Stimulated activated CD8-positive, alpha-beta memory T cell treated with anti-CD3 and anti-CD28 coated beads, Interleukin-4, amount 100 ng/mL, for 4 hours (primary cell): Measurements from ENCODE around the gene DBNL.

Experiments used
- DNase-seq, 2 donors: peaks; one replicate each; pipeline ENCODE4 v3.0.0-alpha.2; 2020; ENCODE audit warnings: low read depth in 2 of 2, low spot score in 1 of 2

Gene DBNL

DNA sequence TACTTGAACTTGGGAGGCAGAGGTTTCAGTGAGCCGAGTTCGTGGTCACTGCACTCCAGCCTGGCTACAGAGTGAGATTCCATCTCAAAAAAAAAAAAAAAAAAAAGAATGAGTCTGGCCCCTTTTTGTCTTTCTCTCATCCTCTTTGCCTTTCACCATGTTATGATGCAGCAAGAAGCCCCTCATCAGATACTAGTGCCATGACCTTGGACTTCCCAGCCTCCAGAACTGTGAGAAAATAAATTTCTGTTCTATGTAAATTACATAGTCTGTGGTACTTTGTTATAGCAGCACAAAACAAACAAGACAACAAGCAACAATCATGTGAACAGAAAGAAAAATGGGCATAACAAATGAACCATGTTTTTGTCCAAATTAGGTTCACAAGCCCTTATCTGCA lies 2.3 kb upstream of the DBNL start:
- DNase-seq, result no peak

DNA sequence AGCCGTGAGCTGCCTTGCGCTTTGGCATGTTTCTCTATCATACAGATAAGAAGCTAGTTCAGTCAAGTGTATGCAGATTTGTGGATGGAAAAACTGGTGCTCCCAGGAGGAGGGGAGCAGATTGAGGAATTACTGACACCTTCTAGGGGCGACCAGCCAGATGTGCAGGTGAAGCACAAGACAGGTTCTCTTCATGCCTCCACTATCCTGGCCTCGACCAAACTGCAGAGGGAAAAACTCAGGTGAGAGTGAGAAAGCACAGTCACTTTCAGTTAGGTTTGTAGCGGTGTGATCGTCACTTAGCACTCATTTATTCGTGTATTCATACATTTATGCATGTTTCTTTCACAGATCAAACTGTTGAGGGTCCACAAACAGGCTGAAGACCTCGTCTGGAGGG lies 600 bp upstream of the DBNL start:
- DNase-seq, result no peak

DNA sequence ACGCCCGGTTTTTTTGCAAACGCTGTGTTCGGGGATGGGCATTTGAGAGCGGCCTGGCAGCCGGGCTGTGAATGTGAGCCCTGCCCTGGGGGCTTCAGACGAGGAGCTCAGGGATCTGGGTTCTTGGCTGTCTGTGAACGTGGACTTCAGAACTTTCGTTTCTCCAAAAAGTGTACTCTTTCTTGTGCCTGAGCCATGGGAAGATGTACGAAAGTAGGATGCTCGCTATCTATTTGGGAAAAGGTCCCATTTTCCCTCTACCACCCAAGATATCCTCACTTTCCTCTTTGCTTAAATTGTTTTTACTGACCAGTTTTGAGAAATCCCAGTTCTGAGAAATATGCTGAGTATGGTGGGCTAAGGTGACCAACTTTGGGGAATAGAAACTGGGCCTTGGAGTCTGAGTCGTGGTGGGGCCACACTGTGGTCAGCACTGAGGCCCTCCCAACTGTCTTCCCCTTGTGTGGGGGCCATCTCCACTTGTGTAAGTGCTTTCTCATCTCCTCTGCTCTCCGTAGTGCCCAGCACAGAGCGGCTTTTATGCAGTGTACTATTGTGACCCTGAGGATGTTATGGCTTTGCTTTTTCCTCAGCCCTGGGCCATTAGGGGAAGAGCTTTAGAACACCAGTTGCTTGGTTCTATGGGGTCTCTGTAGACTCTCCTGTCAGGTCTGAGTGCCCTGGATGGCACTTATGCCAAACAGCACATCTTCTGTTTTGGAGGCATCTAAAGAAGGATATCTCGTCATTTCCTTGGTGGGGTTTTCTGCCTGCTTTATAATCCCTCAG lies 918 bp downstream of the DBNL start:
- no peak for DNase-seq

DNA sequence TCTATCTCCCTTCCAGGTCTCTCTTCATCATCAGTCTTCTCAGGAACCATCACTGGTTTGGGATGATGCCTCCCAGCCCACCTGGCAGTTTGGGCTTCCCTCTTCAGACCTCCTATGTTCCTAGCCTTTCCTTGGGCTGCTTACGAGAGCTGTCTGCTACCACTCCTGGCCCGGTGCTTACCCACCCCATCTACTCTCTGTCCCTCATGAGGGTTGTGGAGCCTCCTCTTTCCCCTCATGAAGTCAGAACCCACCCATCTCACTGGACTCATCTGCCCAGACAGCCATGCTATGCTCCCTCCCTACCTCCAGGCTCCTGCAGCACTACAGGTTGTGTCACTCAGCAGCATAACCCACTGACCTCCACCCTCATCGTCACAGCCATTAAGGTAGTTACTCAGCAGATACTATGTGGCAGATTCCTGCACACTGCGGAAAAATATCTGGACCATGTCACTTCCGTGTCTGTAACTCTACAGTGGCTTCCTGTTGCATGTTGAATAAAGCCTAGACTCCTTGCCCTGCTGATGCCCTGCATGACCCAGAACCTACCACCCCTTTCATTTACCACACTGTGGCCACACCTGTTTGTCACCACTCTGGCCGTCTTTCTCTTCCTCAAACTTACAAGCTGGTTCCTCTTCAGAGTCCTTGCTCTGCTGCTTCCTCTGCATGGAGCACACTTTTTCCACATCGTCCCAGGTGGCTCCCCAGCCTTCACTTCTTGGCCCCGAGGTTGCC lies 2.0 kb downstream of the DBNL start:
- no peak for DNase-seq

DNA sequence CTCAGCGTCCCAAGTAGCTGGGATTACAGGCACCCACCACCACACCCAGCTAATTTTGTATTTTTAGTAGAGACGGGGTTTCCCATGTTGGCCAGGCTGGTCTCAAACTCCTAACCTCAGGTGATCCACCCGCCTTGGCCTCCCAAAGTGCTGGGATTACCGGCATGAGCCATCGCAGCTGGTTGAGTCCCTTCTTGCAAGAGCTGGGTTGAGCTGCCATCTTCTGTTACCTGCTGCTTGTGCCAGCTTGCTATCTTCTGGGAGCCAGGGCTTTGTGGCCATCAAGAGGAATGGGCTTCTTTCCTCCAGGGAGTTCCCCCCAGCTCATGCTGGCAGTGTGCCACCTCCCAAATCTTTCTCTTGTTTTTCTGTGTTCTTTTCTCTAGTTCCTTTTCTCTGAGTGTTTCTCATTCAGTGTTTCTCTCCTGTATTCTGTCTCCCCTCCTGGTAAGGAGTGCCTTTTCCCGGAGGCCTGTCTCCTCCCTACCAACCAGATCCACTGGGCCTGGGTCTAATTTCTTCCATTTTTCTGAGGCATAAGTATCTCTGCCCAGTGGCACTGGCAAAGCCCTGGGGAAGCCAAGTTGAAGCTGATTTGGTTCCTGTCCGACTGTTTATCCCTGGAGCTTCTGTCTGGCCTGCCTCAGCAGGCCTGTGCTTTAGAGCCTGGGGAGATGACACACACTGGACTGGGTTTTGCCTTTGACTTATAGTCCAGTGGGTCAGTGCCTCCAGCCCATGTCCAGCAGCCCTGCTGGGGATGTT lies 3.7 kb downstream of the DBNL start:
- no peak for DNase-seq

DNA sequence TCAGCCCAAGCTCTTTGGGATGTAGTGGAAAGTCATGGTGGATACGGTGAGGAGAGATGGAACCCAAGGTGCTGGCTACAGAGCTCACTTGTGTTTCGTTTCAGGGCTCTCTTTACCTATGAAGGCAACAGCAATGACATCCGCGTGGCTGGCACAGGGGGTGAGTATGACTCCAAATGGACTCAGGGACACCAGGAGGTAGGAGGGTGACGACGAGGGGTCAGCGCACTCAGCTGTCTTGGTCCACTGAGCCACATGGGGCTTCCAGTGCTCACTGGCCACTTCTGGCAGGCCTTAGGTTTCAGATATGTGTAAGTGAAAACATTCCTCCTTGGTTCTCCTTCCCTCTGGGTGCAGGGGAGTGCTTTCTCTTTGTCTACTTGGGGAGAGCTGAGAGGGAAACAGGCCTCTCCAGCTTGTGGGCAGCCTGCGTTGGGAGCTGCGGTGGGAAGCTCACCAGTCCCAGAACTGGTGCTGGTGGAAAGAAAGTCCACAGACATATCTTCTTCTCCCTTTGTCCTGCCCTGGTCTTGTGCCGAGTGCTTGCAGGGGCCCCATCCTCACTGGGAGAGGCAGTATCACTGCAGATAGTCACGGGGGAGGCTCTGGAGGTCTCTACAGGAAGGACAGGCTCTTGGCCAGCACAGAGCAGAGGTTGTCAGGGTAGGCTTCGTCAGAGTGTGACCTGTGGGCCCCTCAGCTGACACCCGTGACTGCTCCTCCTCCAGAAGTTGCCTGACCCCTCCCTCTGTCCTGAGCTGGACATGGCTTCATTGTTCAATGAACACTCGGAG lies 5.8 kb downstream of the DBNL start:
- DNase-seq, result no peak

DNA sequence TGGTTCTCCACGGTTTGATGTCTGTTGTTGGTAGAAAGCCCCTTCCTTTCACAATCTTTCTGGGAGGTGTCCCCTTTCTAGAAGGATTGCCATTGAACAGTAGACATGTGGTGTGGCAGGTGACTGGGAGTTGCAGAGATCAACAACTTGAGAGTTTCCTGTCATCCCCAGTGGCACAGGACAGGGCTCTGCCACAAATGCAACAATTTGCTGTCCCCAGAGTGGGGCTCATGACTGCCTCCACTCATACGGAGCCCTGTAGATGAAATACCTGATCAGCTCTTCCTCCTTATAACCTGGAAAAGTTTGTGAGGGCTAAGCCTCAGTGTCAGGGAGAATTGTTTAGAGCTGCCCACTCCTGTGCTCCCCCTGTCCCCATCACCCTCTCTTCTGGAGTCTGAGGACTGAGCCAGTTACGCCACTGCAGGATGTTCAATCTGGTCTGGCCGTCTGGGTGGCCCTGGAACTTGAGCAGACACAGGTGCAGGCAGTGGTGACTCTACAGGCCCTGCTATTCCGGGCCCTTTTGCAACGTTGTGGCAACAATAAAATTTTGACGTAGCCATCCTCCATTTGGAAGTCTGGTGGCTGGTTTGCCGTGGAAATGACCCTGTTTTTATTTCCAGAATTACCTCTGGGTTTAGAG lies 6.5 kb downstream of the DBNL start:
- no peak for DNase-seq

DNA sequence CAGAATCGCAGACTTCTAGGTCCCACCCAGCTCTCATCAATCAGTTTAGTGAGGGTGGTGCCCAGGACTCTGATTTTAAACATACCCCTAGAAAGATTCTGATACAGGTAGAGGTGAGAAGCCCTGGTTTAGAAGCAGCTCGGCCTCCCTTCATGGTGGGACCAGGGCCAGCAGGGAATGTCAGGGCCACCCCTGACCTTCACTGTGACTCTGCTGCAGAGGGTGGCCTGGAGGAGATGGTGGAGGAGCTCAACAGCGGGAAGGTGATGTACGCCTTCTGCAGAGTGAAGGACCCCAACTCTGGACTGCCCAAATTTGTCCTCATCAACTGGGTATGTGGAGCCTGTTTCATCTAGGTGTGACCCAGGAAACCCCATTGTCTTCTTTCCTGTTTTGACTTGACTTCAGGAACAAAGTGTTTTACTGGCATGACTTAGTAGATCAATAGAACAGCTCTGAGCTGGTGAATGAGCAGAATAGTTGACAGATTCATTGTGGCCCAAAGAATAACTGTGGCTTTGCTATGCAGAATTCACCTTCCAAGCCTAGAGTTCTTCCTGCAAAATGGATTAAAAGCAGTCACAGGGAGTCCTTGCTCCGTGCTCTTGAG lies 7.2 kb downstream of the DBNL start:
- no peak for DNase-seq

DNA sequence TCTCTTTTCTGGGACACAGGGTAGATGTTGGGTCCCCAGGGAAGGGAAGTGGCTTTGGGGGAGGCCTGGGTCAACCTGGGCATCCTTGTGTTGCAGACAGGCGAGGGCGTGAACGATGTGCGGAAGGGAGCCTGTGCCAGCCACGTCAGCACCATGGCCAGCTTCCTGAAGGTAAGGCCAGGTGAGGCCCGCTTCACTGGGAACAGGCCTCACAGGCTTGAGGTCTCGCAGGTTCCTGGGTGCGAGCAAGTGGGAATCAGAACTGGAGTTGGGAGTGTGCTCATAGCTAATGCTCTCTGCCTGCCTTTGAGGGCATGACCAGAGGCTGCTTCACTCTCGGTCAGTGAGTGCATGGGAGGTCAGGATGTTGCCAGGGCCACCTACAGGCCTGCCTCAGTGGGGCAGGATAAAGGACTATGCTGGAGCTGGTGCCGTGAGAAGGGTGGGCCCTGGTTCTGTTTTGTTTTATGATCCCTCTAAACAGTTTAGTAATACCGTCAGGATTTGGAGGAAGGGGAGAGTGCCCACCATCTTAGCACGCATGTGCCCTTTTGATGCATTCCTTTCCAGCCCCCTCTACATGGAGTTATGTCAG lies 8.4 kb downstream of the DBNL start:
- DNase-seq, result no peak

DNA sequence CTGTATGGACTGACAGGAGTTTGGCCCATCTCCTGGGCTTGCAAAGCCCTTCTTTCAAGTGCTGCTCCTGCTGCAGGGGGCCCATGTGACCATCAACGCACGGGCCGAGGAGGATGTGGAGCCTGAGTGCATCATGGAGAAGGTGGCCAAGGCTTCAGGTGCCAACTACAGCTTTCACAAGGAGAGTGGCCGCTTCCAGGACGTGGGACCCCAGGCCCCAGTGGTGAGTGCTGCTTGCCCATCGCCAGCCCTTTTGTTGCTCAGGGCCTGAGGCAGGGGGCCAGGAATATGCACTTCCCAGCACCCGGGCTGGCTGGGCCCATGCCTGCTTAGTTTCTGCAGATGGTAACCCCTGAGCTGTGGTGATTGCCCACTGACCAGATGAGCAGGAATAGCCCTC lies 12.2 kb downstream of the DBNL start:
- DNase-seq, result no peak

DNA sequence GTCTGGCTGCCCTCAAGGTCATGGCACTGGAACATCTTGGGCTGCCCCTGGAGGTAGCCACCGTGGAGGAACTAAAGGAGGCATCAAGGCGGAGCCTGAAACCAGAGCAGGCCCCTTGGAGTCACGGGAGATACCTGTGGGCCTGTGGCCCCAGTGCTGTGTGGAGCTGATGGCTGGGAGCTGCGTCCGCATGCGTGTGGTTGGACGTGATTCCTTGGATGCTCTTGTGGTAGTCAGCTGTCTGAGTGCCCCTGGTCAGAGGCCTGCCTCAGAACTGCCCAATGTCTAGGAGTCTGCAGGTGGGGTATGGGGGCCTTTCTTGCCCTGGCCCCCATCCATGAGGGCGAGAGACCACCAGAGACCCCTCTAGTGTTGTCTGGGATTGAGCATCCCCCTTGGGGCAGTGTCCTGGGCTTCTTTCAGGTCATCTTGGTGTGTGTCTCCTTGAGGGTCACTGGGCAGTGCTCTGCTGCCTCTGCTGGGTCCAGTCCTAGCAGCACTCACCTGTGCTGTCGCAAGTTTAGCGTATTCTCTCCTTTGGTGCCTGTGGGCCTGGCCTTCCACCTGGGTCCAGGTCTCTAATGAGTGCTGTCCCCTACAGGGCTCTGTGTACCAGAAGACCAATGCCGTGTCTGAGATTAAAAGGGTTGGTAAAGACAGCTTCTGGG lies 12.8 kb downstream of the DBNL start:
- DNase-seq, result no peak

DNA sequence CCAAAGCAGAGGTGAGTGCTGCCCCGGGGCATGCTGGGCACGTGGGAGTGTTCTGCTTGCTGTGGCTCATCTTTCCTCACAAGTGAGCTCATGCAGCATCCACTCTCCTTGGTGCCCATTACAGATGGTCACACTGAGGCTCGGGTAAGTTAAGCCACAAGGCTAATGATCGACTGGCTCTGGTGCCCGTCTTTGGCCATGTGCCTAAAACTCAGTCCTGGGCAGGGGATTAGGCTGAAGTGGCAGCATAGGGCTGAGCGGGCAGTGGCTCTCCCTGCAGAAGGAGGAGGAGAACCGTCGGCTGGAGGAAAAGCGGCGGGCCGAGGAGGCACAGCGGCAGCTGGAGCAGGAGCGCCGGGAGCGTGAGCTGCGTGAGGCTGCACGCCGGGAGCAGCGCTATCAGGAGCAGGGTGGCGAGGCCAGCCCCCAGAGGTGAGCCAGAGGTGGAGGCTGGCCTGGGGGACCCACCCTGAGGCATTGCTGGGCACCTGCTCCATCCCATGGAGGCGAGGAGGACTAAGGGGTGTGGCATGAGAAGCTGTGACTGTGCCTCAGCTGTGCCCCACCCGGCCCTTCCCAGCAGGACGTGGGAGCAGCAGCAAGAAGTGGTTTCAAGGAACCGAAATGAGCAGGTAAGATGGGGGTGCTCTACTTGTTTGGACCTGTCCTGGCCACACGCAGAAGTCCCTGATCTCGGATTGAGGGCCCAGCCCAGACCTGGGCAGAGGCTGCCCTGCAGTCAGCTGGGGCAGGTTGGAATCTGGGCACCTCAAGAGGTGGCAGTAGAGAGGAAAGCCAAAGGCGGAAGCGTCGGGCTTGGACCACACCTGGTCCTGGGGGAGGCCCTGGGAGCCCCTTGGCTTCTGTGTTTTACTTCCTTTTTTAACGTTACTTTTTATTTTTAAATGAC lies 13.6 kb downstream of the DBNL start:
- DNase-seq, result no peak

DNA sequence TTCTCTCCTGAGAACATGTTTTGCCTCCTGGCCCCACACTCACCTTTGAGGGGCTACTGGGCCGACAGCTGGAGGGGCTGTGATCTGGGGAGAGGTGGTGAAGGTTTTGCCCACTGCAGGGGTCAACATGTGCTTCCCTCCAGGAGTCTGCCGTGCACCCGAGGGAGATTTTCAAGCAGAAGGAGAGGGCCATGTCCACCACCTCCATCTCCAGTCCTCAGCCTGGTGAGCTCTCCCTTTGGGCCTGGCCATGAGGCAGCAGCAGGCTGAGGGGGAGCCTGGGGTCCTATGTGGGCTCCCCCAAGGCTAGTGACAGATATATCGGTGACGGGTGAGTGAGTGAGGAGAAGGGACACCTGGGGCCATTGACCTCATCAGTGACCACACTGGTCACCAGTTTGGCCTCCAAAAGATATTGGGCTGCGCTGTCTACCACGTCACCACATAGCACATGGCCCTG lies 14.3 kb downstream of the DBNL start:
- no peak for DNase-seq

DNA sequence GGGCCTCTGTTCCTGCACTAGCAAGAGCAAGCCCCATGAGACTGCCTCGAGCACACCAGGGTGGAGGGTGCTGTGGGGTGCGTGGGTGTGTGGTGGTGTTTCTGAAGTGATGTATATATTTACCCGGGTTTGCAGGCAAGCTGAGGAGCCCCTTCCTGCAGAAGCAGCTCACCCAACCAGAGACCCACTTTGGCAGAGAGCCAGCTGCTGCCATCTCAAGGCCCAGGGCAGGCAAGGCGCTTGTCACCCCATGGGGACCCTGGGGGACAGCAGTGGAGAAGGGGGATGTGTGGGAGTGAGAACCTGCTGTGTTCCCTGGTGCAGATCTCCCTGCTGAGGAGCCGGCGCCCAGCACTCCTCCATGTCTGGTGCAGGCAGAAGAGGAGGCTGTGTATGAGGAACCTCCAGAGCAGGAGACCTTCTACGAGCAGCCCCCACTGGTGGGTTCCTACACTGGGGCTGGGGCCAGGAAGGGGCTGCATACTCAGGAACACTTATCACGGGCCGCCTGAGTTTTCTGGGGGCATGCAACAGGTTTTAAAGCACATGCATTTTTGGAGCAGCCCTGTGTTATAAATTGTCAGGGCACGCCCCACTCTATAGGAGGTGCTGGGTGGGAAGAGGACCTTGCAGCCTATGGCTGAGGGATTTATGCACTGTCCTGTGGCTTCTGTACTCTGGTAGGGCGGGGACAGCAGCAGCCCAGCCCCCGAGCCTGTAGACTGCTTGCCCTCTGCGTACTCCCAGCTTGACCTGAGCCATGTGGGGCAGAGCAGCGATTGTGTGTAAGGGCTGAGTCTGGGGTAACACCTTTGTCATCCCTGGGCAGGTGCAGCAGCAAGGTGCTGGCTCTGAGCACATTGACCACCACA lies 15.0 kb downstream of the DBNL start:
- DNase-seq, result no peak

DNA sequence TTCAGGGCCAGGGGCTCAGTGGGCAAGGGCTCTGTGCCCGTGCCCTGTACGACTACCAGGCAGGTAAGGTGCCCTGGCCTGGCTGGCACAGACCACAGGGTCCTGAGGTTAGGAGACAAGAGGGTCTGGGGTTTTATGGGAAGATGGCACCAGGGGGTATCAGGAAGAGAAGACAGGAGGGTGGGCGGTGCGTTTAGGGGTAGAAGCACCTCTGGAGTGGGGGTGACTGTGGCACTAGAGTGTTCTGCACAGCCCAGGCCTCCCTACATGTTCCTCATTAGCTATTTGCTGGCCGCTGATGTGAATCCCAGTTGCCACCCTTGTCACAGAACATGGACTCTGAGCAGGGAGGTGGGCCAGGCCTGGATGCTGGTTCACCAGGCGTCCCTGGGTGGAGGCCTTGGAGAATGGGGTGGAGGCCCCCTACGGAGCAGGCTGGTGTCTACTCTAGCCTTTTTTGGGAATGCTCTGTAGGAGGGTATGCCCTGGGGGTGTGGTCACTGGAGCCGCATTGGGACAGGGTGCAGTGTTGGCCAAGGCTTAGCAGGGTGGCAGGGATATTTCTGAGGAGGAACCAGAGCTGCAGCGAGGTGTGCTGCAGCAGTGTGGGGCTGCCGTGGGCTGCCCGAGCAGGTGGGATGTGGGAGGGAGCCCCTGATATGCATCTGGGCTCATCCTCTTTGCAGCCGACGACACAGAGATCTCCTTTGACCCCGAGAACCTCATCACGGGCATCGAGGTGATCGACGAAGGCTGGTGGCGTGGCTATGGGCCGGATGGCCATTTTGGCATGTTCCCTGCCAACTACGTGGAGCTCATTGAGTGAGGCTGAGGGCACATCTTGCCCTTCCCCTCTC lies 15.8 kb downstream of the DBNL start:
- DNase-seq, result no peak

DNA sequence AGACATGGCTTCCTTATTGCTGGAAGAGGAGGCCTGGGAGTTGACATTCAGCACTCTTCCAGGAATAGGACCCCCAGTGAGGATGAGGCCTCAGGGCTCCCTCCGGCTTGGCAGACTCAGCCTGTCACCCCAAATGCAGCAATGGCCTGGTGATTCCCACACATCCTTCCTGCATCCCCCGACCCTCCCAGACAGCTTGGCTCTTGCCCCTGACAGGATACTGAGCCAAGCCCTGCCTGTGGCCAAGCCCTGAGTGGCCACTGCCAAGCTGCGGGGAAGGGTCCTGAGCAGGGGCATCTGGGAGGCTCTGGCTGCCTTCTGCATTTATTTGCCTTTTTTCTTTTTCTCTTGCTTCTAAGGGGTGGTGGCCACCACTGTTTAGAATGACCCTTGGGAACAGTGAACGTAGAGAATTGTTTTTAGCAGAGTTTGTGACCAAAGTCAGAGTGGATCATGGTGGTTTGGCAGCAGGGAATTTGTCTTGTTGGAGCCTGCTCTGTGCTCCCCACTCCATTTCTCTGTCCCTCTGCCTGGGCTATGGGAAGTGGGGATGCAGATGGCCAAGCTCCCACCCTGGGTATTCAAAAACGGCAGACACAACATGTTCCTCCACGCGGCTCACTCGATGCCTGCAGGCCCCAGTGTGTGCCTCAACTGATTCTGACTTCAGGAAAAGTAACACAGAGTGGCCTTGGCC lies 16.6 kb downstream of the DBNL start:
- DNase-seq, result no peak
